Mucosa of rectum (tissue), 2 donors: Measurements from ENCODE around the gene TBC1D30.

Source experiments
- H3K27ac ChIP-seq, 2 donors: one replicate each; pipeline ENCODE4 v1.7.0; 2013; ENCODE audit warnings: inconsistent platforms in 2 of 2, low read depth in 2 of 2, low read length in 2 of 2
- H3K27me3 ChIP-seq, 2 donors: one replicate each; pipeline ENCODE4 v1.7.0; 2013; ENCODE audit warnings: low read length in 2 of 2; ENCODE audit not compliant: control insufficient read depth in 2 of 2, insufficient read depth in 2 of 2
- H3K36me3 ChIP-seq, 2 donors: one replicate each; pipeline ENCODE4 v1.7.0; 2013; ENCODE audit warnings: low read length in 2 of 2; ENCODE audit not compliant: control insufficient read depth in 2 of 2, insufficient read depth in 2 of 2
- H3K4me1 ChIP-seq, 2 donors: one replicate each; pipeline ENCODE4 v1.7.0; 2013; ENCODE audit warnings: low read length in 2 of 2, mild to moderate bottlenecking in 1 of 2; ENCODE audit not compliant: control insufficient read depth in 2 of 2, insufficient read depth in 2 of 2
- H3K4me3 ChIP-seq, 2 donors: one replicate each; pipeline ENCODE4 v1.7.0; 2013; ENCODE audit warnings: low read length in 2 of 2
- H3K9ac ChIP-seq, 2 donors: one replicate each; pipeline ENCODE4 v1.7.0; 2013; ENCODE audit warnings: low read length in 2 of 2, low read depth in 1 of 2, mild to moderate bottlenecking in 1 of 2
- H3K9me3 ChIP-seq, 2 donors: one replicate each; pipeline ENCODE4 v1.7.0; 2013; ENCODE audit warnings: low read length in 2 of 2; ENCODE audit not compliant: control insufficient read depth in 2 of 2
- donor health status: healthy.
- donor health status: Normal muscosa, but diverticular disease.

TBC1D30 gene

DNA sequence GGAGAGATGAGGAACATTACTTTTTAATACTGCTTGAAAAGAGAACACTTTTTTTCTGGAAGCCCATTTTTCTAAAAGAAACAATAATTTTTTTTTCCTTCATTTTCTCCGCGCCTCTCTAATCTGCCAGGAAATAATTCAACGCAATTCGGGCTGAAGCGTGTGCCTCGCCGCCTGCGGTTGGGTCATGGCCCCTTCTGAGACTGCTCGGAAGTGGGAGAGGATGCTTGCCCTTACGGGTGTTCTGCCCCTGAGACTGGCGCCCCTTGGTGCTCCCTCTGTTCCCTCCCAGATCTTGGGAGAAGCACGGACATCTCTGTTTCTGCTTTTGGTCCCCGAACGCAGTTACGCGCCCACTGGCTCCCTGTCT lies 332 bp upstream of the TBC1D30 start:
- H3K4me3 ChIP-seq = peak overlapping the region; percentile 49 to 56
- H3K27me3 ChIP-seq = peaks cover 30 to 33% of the 10 kb centered on the region in 2 donors
- H3K4me1 ChIP-seq = peaks cover 11 to 22% of the 10 kb centered on the region in 2 donors

GRCh38 chr12:64825143-64826021 lies 935 bp downstream of the TBC1D30 start:
- Histone ChIP-seq H3K36me3 (no peaks in the 10 kb centered on the region), H3K4me1 (peaks cover 6 to 14% of the 10 kb centered on the region in 2 donors), H3K27ac (no peak overlapping the region), H3K4me3 (no peak overlapping the region), H3K27me3 (peaks cover 32 to 33% of the 10 kb centered on the region in 2 donors), H3K9ac (no peak overlapping the region), H3K9me3 (no peaks in the 10 kb centered on the region)

More for the DNA sequence above, 332 bp upstream of the TBC1D30 start:
- no peaks in the 10 kb centered on the region for H3K9me3 ChIP-seq
- H3K9ac ChIP-seq = no peak overlapping the region
- no peaks in the 10 kb centered on the region for H3K36me3 ChIP-seq
- no peak overlapping the region for H3K27ac ChIP-seq

GRCh38 chr12:64826234-64826633 lies 1.8 kb downstream of the TBC1D30 start:
- Histone ChIP-seq H3K36me3 (no peaks in the 10 kb centered on the region), H3K9me3 (no peaks in the 10 kb centered on the region), H3K27ac (no peak overlapping the region), H3K4me3 (no peak overlapping the region), H3K27me3 (peaks cover 32 to 33% of the 10 kb centered on the region in 2 donors), H3K4me1 (peaks cover 5 to 13% of the 10 kb centered on the region in 2 donors), H3K9ac (no peak overlapping the region)

GRCh38 chr12:64828713-64829112 lies 4.3 kb downstream of the TBC1D30 start:
- Histone ChIP-seq H3K9me3 (no peaks in the 10 kb centered on the region), H3K36me3 (no peaks in the 10 kb centered on the region), H3K27ac (no peak overlapping the region), H3K4me1 (peaks cover 5 to 13% of the 10 kb centered on the region in 2 donors), H3K4me3 (no peak overlapping the region), H3K27me3 (peaks cover 32% of the 10 kb centered on the region in 2 donors), H3K9ac (no peak overlapping the region)

- H3K4me3 ChIP-seq = no peak overlapping the region
- H3K4me1 ChIP-seq = peaks cover 0 to 6% of the 10 kb centered on the region in 2 donors
- H3K9me3 ChIP-seq = no peaks in the 10 kb centered on the region
- H3K36me3 ChIP-seq = no peaks in the 10 kb centered on the region
- peaks cover 0 to 4% of the 10 kb centered on the region in 2 donors for H3K27me3 ChIP-seq
- H3K9ac ChIP-seq = no peak overlapping the region
- H3K27ac ChIP-seq = no peak overlapping the region
Measured at GRCh38 chr12:64833928-64834327, 9.5 kb downstream of the TBC1D30 start.

- Histone ChIP-seq H3K27ac (no peak overlapping the region), H3K4me3 (no peak overlapping the region)
Measured at GRCh38 chr12:64835901-64836300, 11.5 kb downstream of the TBC1D30 start.

GRCh38 chr12:64836856-64837255 lies 12.4 kb downstream of the TBC1D30 start:
- H3K4me1 ChIP-seq = peaks cover 5 to 25% of the 10 kb centered on the region in 2 donors
- no peaks in the 10 kb centered on the region for H3K27me3 ChIP-seq
- H3K9ac ChIP-seq = no peak overlapping the region
- no peak overlapping the region for H3K4me3 ChIP-seq
- H3K27ac ChIP-seq = no peak overlapping the region
- no peaks in the 10 kb centered on the region for H3K9me3 ChIP-seq
- no peaks in the 10 kb centered on the region for H3K36me3 ChIP-seq

More at GRCh38 chr12:64835901-64836300, 11.5 kb downstream of the TBC1D30 start:
- Histone ChIP-seq H3K9me3 (no peaks in the 10 kb centered on the region), H3K27me3 (no peaks in the 10 kb centered on the region), H3K36me3 (no peaks in the 10 kb centered on the region), H3K9ac (no peak overlapping the region), H3K4me1 (peaks cover 2 to 16% of the 10 kb centered on the region in 2 donors)

DNA sequence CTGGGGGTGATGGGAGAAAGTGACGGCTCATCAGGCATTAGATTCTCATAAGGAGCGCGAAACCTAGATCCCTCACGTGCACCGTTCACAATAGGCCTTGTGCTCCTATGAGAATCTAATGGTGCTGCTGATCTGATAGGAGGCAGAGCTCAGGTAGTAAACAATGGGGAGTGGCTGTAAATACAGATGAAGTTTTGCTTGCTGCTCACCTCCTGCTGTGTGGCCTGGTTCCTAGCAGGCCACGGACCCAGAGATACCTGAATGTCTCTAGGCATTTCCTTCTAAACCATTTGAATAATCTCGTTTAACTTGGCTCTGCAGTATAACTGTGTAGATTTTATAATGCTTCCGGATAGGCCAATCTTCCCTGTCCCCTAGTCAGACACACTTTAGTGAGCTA lies 13.0 kb downstream of the TBC1D30 start:
- Histone ChIP-seq H3K9ac (no peak overlapping the region), H3K4me3 (no peak overlapping the region), H3K4me1 (peaks cover 5 to 25% of the 10 kb centered on the region in 2 donors), H3K27me3 (no peaks in the 10 kb centered on the region), H3K27ac (no peak overlapping the region), H3K9me3 (no peaks in the 10 kb centered on the region), H3K36me3 (no peaks in the 10 kb centered on the region)

DNA sequence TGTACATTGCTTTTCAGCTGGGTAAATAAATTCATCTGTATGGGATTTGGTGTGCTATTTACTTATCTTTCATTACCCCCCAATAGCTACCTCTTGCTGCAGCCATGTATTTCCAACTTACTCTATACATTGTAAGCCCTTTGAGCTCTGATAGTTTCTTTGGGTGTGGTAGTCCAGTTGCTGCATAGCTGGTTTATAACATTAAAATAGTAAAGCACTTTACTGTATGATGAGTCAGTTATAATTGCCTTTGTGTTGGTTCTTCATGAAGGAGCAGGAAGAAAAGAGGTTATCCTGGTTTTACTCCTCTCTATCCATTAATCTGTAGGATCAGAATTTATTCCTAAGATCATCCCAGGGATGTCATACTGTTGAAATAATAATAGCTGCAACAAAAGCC lies 15.7 kb downstream of the TBC1D30 start:
- Histone ChIP-seq H3K4me1 (peaks cover 5 to 25% of the 10 kb centered on the region in 2 donors), H3K9me3 (no peaks in the 10 kb centered on the region), H3K27ac (peak overlapping the region in 1 of 2 donors; percentile 7), H3K27me3 (no peaks in the 10 kb centered on the region), H3K36me3 (no peaks in the 10 kb centered on the region), H3K9ac (no peak overlapping the region), H3K4me3 (no peak overlapping the region)

DNA sequence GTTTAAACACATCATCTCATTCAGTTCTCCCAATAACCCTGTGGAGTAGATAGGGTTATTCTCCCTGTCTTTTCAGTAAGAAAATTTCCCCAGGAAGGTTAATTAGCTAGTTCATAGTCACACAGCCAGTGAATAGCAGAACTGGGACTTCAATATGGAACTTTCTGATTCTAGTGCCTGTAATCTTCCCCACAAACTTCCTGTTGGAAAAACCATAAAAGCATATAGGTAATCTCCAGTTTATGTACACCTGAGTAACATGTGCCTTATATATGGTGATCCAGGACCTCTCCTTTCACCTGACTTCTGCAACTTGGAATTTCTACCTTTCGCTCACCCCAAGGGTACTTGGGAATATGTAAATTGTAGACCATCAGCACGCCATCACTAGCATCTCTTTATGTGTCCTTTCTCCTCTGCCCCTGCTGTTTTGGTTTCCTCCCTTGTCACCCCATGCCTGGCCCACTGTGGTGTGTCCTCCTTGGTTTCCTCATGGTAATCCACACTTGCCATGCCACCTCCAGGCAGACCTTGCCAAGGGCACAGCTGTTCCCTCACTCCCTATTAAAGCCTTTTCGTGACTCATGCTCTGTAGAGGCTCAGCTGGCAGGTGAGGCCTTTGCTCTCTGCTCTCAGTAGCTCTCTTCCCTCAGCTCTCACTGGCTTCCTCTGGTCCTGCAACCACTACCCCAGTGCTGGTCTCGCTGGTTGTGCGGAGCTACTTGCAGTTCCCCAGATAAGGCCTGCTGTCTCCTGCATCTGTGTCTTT lies 16.7 kb downstream of the TBC1D30 start:
- Histone ChIP-seq H3K27ac (peak overlapping the region; percentile 7), H3K9me3 (no peaks in the 10 kb centered on the region)

More for the DNA sequence above, 16.7 kb downstream of the TBC1D30 start:
- H3K27me3 ChIP-seq = no peaks in the 10 kb centered on the region
- H3K9ac ChIP-seq = no peak overlapping the region
- H3K4me1 ChIP-seq = peaks cover 5 to 25% of the 10 kb centered on the region in 2 donors
- H3K36me3 ChIP-seq = no peaks in the 10 kb centered on the region
- no peak overlapping the region for H3K4me3 ChIP-seq
